ENCODE measurements around the gene EGFL6. TPM values are rescaled to one million over a fixed set of nuclear protein-coding genes. Genes with fewer than 3 reads are reported as not detected.

The EGFL6 gene
- polyA plus RNA-seq, 1 experiment, result not detected

GRCh38 chrX:13650318-13650717 lies 80.9 kb downstream of the EGFL6 start:
- TF ChIP-seq CTCF (IDR thresholded peaks at IDR 0.05; ENCODE audit: insufficient read depth, low read depth, low read length), result no peak
- ChIA-PET POLR2A (no interaction called here), CTCF (no interaction called here)
- Histone ChIP-seq H3K4me3 (ENCODE audit: low read depth, low read length) (no peak overlapping the region), H3K36me3 (ENCODE audit: control insufficient read depth, insufficient read depth, low read length) (no peaks in the 10 kb centered on the region), H3K27me3 (ENCODE audit: control insufficient read depth, insufficient read depth, low read length) (no peaks in the 10 kb centered on the region)
- no peak for DNase-seq (ENCODE audit: low read depth)

- Histone ChIP-seq H3K4me3 (ENCODE audit: low read depth, low read length) (no peak overlapping the region), H3K27me3 (ENCODE audit: control insufficient read depth, insufficient read depth, low read length) (no peaks in the 10 kb centered on the region), H3K36me3 (ENCODE audit: control insufficient read depth, insufficient read depth, low read length) (no peaks in the 10 kb centered on the region)
- ChIA-PET CTCF (no interaction called here), POLR2A (interaction anchor here (0.6 kb wide), 1 partner anchor 82 kb away, joined by 8 read pairs; no protein-coding TSS in a partner anchor)
- DNase-seq (ENCODE audit: low read depth), result no peak
- no peak for TF ChIP-seq CTCF (IDR thresholded peaks at IDR 0.05; ENCODE audit: insufficient read depth, low read depth, low read length)
These were observed 81.7 kb downstream of the EGFL6 start for GRCh38 chrX:13651150-13651549.

GRCh38 chrX:13652287-13652793 lies 82.9 kb downstream of the EGFL6 start:
- Histone ChIP-seq H3K36me3 (ENCODE audit: control insufficient read depth, insufficient read depth, low read length) (no peaks in the 10 kb centered on the region), H3K4me3 (ENCODE audit: low read depth, low read length) (peak overlapping the region; percentile 48), H3K27me3 (ENCODE audit: control insufficient read depth, insufficient read depth, low read length) (no peaks in the 10 kb centered on the region)
- peak; percentile 84 for DNase-seq (ENCODE audit: low read depth)
- CTCF ChIA-PET, result no interaction called here
- POLR2A ChIA-PET, result no interaction called here
- TF ChIP-seq CTCF (IDR thresholded peaks at IDR 0.05; ENCODE audit: insufficient read depth, low read depth, low read length), result no peak

GRCh38 chrX:13652850-13653693 lies 83.7 kb downstream of the EGFL6 start, which contains the start of gene TCEANC:
Gene TCEANC (plus strand): TSS chrX:13653141. CDS start chrX:13662509, 9,368 bp downstream.
- Histone ChIP-seq H3K4me3 (ENCODE audit: low read depth, low read length) (peak within 1 kb of the TSS; percentile 71), H3K36me3 (ENCODE audit: control insufficient read depth, insufficient read depth, low read length) (no peaks in the 10 kb centered on the region), H3K27me3 (ENCODE audit: control insufficient read depth, insufficient read depth, low read length) (no peaks in the 10 kb centered on the region)
- CTCF ChIA-PET, result interaction anchor here (0.8 kb wide), 1 partner anchor 94 kb away, joined by 3 read pairs; no protein-coding TSS in a partner anchor
- no peak for TF ChIP-seq CTCF (IDR thresholded peaks at IDR 0.05; ENCODE audit: insufficient read depth, low read depth, low read length)
- peak; percentile 83 for DNase-seq (ENCODE audit: low read depth)
- POLR2A ChIA-PET, result no interaction called here

GRCh38 chrX:13654116-13654515 lies 84.7 kb downstream of the EGFL6 start:
- ChIA-PET POLR2A (no interaction called here), CTCF (interaction anchor here (0.8 kb wide), 1 partner anchor 93 kb away, joined by 3 read pairs; no protein-coding TSS in a partner anchor)
- no peak for DNase-seq (ENCODE audit: low read depth)
- Histone ChIP-seq H3K4me3 (ENCODE audit: low read depth, low read length) (no peak overlapping the region), H3K36me3 (ENCODE audit: control insufficient read depth, insufficient read depth, low read length) (no peaks in the 10 kb centered on the region), H3K27me3 (ENCODE audit: control insufficient read depth, insufficient read depth, low read length) (no peaks in the 10 kb centered on the region)
- TF ChIP-seq CTCF (IDR thresholded peaks at IDR 0.05; ENCODE audit: insufficient read depth, low read depth, low read length), result no peak
